ENCODE data around the gene ABCA9. TPM values are rescaled to one million over a fixed set of nuclear protein-coding genes. Genes with fewer than 3 reads are reported as not detected.
"Not testable (repeated sequence)": the region's sequence is repeated elsewhere in the genome, so short reads cannot be mapped to it uniquely, and the experiment has no call there.

ABCA9 gene
- total and polyA plus RNA-seq, 2 experiments from 2014 or later: 0.24 to 0.65 TPM

GRCh38 chr17:69075823-69076222, 15.1 kb upstream of the ABCA9 start:
- in situ Hi-C loops (cut with MboI): no loop called here
- Histone ChIP-seq H3K4me3 (no peak overlapping the region), H2AFZ (no peak overlapping the region), H4K20me1 (ENCODE audit: insufficient read depth) (no peaks in the 10 kb centered on the region), H3K4me1 (ENCODE audit: insufficient read depth) (no peaks in the 10 kb centered on the region), H3K9me2 (ENCODE audit: insufficient read depth) (no peaks in the 10 kb centered on the region), H3K9me3 (ENCODE audit: low read depth) (no peaks in the 10 kb centered on the region), H3K27ac (no peak overlapping the region), H3K4me2 (ENCODE audit: unreplicated experiment) (no peak overlapping the region), H3K9ac (no peak overlapping the region), H3K27me3 (replicated peaks; ENCODE audit: insufficient read depth) (no peaks in the 10 kb centered on the region), H3K36me3 (ENCODE audit: low read depth) (no peaks in the 10 kb centered on the region), H3K79me2 (ENCODE audit: insufficient read depth) (no peaks in the 10 kb centered on the region), H3F3A (ENCODE audit: insufficient read depth) (no peaks in the 10 kb centered on the region)
- DNase-seq: no peak
- TF ChIP-seq EZH2 (IDR thresholded peaks at IDR 0.05; ENCODE audit: insufficient read depth, poor library complexity, severe bottlenecking): no peak
- no peak for TF ChIP-seq EZH2phosphoT487 (IDR thresholded peaks at IDR 0.05; ENCODE audit: insufficient read depth, low read depth)

- H3K9me2 ChIP-seq (ENCODE audit: insufficient read depth); H3F3A ChIP-seq (ENCODE audit: insufficient read depth); H3K27ac ChIP-seq; H3K4me1 ChIP-seq (ENCODE audit: insufficient read depth); H4K20me1 ChIP-seq (ENCODE audit: insufficient read depth); H3K4me3 ChIP-seq; H3K9me3 ChIP-seq (ENCODE audit: low read depth); H3K4me2 ChIP-seq (ENCODE audit: unreplicated experiment); H3K79me2 ChIP-seq (ENCODE audit: insufficient read depth); H2AFZ ChIP-seq; H3K9ac ChIP-seq; in situ Hi-C loops (cut with MboI); H3K27me3 ChIP-seq (replicated peaks; ENCODE audit: insufficient read depth); DNase-seq; H3K36me3 ChIP-seq (ENCODE audit: low read depth): not testable (repeated sequence)
Measured at GRCh38 chr17:69073392-69073791, 12.7 kb upstream of the ABCA9 start.

GRCh38 chr17:69072803-69073256, 12.1 kb upstream of the ABCA9 start:
- DNase-seq; H3K79me2 ChIP-seq (ENCODE audit: insufficient read depth); H3K9ac ChIP-seq; H3K9me3 ChIP-seq (ENCODE audit: low read depth); H3K27ac ChIP-seq; H3K4me1 ChIP-seq (ENCODE audit: insufficient read depth); H3K4me2 ChIP-seq (ENCODE audit: unreplicated experiment); H3K9me2 ChIP-seq (ENCODE audit: insufficient read depth); in situ Hi-C loops (cut with MboI); H3F3A ChIP-seq (ENCODE audit: insufficient read depth); H4K20me1 ChIP-seq (ENCODE audit: insufficient read depth); H2AFZ ChIP-seq; H3K4me3 ChIP-seq; H3K27me3 ChIP-seq (replicated peaks; ENCODE audit: insufficient read depth); H3K36me3 ChIP-seq (ENCODE audit: low read depth): not testable (repeated sequence)
- WGBS, 2 experiments (ENCODE audit: low coverage in 1 of 2, low lambda C conversion rate in 2 of 2, missing lambda C conversion rate in 2 of 2): 27 to 59% methylated on average over 1 of the region's 1 CpG

- H3K4me1 ChIP-seq (ENCODE audit: insufficient read depth); H3K4me2 ChIP-seq (ENCODE audit: unreplicated experiment); in situ Hi-C loops (cut with MboI); H3K9me2 ChIP-seq (ENCODE audit: insufficient read depth); H3K27ac ChIP-seq; H3K9me3 ChIP-seq (ENCODE audit: low read depth); H3K36me3 ChIP-seq (ENCODE audit: low read depth); DNase-seq; H3F3A ChIP-seq (ENCODE audit: insufficient read depth); H3K4me3 ChIP-seq; H2AFZ ChIP-seq; H4K20me1 ChIP-seq (ENCODE audit: insufficient read depth); H3K9ac ChIP-seq; H3K79me2 ChIP-seq (ENCODE audit: insufficient read depth); H3K27me3 ChIP-seq (replicated peaks; ENCODE audit: insufficient read depth): not testable (repeated sequence)
- 84 to 91% methylated on average over 4 of the region's 4 CpGs for WGBS, 2 experiments (ENCODE audit: low coverage in 1 of 2, low lambda C conversion rate in 2 of 2, missing lambda C conversion rate in 2 of 2)
Measured at GRCh38 chr17:69071233-69071586, 10.5 kb upstream of the ABCA9 start.

- in situ Hi-C loops (cut with MboI); H3K9me3 ChIP-seq (ENCODE audit: low read depth); H3F3A ChIP-seq (ENCODE audit: insufficient read depth): not testable (repeated sequence)
Measured at GRCh38 chr17:69070378-69071232, 9.9 kb upstream of the ABCA9 start.

More at GRCh38 chr17:69070378-69071232, 9.9 kb upstream of the ABCA9 start:
- not testable (repeated sequence) for H3K9ac ChIP-seq; H3K4me2 ChIP-seq (ENCODE audit: unreplicated experiment); H3K27me3 ChIP-seq (replicated peaks; ENCODE audit: insufficient read depth); H4K20me1 ChIP-seq (ENCODE audit: insufficient read depth); DNase-seq; H3K4me3 ChIP-seq; H3K4me1 ChIP-seq (ENCODE audit: insufficient read depth); H3K9me2 ChIP-seq (ENCODE audit: insufficient read depth); H3K27ac ChIP-seq; H2AFZ ChIP-seq; H3K36me3 ChIP-seq (ENCODE audit: low read depth); H3K79me2 ChIP-seq (ENCODE audit: insufficient read depth)
- 74 to 75% methylated on average over 12 of the region's 12 CpGs for WGBS, 2 experiments (ENCODE audit: low coverage in 1 of 2, low lambda C conversion rate in 2 of 2, missing lambda C conversion rate in 2 of 2)

Data from GM23248 (cell line).